GM19455 (cell line): ENCODE measurements around the gene ENO1.
"Not testable (repeated sequence)": the region's sequence is repeated elsewhere in the genome, so short reads cannot be mapped to it uniquely, and the experiment has no call there.

Experiments
- ATAC-seq: cut with Tn5 transposase; IDR thresholded peaks from one replicate; pipeline ENCODE4 v1.9.1; 2021; ENCODE audit not compliant: unreplicated experiment

The ENO1 gene

GRCh38 chr1:8897505-8897904 is 19.0 kb upstream of the ENO1 start:
- ATAC-seq: not testable (repeated sequence)

GRCh38 chr1:8896775-8897174 is 18.3 kb upstream of the ENO1 start:
- not testable (repeated sequence) for ATAC-seq

GRCh38 chr1:8892026-8892425 is 13.5 kb upstream of the ENO1 start:
- no peak for ATAC-seq

GRCh38 chr1:8891401-8891800 is 12.9 kb upstream of the ENO1 start:
- ATAC-seq: no peak

GRCh38 chr1:8889925-8890785 is 11.7 kb upstream of the ENO1 start:
- ATAC-seq: no peak

- ATAC-seq: no peak
Measured at GRCh38 chr1:8889103-8889846, 10.8 kb upstream of the ENO1 start.

GRCh38 chr1:8886589-8886988 is 8.1 kb upstream of the ENO1 start:
- no peak for ATAC-seq

GRCh38 chr1:8886031-8886524 is 7.6 kb upstream of the ENO1 start:
- ATAC-seq: not testable (repeated sequence)

- ATAC-seq: not testable (repeated sequence)
Measured at GRCh38 chr1:8884105-8884504, 5.6 kb upstream of the ENO1 start.

- ATAC-seq: no peak
Measured at GRCh38 chr1:8883491-8883890, 5.0 kb upstream of the ENO1 start.

- ATAC-seq: no peak
Measured at GRCh38 chr1:8879922-8880676, 1.6 kb upstream of the ENO1 start.

GRCh38 chr1:8879464-8879921 is 1.0 kb upstream of the ENO1 start:
- ATAC-seq: no peak

- peak; percentile 74 for ATAC-seq
Measured at GRCh38 chr1:8878698-8879463, 395 bp upstream of the ENO1 start.

- no peak for ATAC-seq
Measured at GRCh38 chr1:8876087-8876486, 2.4 kb downstream of the ENO1 start.

- no peak for ATAC-seq
Measured at GRCh38 chr1:8875216-8875861, 3.1 kb downstream of the ENO1 start.

- no peak for ATAC-seq
Measured at GRCh38 chr1:8874230-8875201, 4.0 kb downstream of the ENO1 start.

- ATAC-seq: no peak
Measured at GRCh38 chr1:8873506-8874229, 4.8 kb downstream of the ENO1 start.

GRCh38 chr1:8873001-8873400 is 5.5 kb downstream of the ENO1 start:
- no peak for ATAC-seq
